GM21526 (cell line): ENCODE results near the gene CTRB1.

Source experiments
- ATAC-seq: cut with Tn5 transposase; IDR thresholded peaks from one replicate; pipeline ENCODE4 v1.9.1; 2021; ENCODE audit warnings: moderate library complexity; ENCODE audit not compliant: unreplicated experiment, low FRiP score

Gene CTRB1

DNA sequence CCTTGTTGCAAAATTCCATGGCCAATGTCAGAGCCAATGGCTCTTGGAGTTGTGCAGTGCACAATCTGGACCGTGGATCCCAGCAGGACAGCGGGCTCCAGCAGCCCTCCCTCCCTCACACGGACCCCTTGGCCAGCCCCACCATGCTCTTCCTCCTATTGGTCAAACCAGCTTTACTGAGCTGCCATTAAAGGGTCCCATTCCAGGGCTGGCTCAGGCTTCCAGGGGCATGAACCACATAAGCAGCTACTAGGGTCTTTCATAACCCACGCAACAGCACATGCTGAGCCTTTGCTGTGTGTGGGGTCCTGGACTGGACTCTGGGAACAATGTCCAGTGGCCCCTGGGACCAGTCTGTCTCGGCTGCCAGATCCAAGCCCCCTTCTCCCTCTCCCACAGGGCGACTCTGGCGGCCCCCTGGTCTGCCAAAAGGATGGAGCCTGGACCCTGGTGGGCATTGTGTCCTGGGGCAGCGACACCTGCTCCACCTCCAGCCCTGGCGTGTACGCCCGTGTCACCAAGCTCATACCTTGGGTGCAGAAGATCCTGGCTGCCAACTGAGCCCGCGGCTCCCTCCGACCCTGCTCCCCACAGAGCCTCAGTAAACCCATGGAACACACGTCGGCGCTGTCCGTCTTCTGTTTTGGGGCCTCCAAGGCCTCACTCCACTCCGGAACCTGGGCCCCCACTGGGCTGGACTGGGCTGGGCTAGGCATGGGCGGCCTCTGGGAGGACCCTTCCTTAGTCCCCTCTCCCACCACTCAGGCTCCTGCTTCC lies 5.7 kb downstream of the CTRB1 start:
- ATAC-seq = no peak

DNA sequence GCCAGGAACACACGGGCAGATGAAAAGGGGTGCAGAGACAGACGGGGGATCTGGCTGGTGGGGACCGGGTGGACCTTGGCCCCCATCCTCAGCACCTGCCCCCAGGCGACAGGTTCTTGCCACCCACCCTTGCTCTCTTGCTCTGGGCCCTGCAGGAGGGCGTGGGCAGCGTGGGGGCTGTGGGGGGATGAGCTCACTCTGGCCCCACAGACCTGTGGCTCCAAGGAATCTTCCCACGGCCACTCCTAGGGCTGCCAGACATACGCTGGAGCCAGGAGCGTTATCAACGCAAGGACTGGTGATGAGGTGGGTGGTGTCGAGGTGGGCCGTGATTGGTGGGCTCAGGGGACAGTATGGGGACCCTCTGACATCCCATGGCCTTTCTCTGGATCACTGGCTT lies 6.3 kb downstream of the CTRB1 start:
- no peak for ATAC-seq

DNA sequence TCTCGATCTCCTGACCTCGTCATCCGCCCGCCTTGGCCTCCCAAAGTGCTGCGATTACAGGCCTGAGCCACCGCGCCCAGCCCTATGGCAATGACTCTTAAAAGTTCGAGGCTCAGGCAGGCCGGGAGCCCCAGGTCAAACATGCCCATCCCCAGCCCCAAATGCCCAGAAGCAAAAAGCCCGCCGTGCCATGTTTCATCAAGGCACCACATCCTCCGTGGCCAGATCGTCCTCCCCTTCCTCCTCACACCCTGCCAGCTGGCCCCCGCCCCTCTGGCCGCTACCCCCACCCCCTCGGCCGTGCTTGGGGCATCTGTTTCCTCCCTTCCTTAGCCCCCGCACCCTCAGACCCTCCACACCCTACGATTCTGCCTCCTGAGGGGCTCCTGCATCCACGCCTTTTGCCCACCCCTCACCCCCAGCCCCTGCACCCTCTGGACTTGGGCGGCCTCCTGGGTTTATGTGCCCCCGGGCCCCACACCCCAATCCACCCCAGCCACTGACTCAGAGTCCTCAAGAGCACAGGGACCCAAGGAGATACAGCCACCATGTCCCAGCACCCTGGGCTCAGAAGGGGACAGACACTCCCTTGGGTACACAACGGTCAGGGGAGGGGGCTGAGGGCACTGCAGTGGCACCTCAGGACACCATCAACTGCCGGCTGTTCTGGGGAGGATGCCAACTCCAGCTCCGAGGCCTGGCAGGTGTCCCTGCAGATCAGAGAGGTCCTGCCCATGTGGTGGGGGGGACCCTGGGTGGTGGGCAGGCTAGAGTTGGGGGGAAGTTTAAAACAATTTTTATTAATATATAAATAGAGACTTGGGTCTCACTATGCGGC lies 7.1 kb downstream of the CTRB1 start:
- no peak for ATAC-seq

DNA sequence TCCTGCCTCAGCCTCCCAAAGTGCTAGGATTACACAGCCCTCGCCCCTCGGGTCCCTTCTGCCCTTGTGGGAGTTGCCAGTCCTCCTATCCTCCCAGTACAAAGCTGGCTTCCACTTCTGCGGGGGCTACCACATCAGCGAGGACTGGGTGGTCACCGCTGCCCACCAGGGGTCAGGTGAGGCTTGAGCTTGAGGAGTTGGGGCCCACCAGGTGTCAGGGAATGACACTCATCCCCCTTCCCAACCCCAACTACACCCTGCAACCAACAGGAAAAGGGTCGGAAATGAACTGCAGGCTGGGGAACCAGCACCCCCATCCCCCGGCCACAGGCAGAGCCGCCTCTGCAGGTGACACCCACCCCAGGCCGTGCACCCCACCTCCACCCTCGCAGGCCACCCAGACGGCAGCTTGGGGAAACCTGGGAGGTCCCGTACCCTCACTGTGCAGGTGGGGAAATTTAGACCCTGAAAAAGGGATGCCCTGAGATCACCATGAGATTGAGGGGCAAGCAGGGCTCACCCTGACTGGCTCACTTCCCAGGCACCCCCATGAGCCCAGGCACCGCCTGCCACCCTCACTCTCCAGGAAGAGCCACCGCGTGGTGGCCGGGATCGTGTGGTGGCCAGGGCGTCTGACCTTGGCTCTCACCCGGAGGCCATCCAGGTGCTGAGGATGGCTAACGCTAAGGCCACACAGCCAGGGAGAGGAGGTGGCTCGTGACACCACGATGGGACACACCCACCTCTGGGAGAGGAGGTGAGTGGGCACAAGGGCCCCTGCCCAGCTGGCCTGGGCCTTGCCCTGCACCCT lies 8.0 kb downstream of the CTRB1 start:
- ATAC-seq = no peak

DNA sequence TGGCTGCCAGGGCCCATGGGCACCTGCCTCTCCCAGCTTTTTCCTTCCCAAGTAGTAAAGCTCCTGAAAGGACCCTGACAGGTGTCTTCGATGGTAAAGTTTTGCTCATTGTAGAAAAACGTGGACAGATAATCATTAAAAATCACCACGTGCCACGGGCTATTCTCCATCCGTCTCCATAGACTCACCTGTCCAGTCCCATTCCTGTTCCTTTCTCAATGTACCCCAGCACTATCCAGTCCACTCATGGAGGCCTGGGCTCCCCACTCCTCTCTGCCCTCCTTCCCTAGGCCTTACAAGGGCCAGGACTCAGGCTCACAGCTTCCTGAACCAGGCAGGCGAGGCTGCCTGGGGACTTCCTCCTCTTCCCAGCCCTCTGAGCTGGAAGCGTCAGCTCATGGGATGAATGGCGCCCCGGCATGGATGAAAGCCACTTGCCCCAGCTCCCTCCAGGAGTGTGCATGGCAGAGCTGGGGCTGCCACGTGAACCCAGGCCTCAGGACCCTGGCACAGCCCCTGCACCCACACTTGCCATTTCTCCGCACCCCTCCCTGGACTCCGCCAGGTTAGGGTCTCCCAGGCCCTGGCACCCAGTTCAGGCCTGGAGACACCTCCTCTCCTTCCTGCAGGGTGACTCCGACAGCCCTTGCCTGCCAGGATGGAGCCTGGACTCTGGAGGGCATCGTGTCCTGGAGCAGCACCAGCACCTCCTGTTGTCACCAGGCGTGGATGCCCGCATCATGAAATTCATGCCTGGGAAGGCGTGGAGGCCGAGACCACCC lies 8.8 kb downstream of the CTRB1 start:
- ATAC-seq = no peak

DNA sequence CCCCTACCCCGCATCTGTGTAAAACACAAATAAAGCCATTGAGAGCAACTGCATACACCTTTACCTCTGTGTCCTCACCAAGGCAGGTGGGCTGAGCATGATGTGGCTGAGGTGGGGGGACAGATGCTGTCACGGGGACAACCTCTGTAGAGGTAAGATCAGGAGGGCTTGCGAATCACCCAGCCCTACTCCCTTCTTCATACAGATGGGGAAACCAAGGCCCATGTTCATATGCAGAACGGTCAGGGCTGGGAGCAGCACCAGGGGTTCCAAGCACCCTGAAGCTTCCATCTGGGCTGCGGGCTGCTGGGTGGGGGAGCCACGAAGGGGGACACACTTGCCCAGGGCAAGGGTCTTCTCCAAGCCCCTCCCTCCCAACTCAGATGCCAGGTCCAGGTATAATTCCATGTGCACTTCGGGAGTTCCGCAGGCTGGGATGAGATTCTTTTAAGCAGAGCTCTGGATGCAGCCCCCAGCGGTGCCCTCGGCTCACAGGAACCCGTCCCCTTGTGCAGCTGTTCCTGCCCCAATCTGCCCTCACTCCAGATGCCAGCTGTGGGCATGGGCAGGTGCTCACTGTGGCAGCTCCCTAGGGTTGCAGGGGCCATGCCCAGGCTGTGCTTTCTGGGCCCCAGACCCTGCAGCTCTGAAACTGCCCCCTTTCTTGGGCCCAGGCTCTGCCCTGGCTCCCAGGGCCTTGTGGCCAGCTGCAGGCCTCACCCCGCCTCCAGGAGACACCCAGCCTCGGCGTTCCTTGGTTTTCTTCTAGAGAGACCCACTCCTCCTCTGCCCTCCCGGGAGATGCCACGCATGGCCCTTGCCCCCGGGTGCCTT lies 9.6 kb downstream of the CTRB1 start:
- no peak for ATAC-seq

DNA sequence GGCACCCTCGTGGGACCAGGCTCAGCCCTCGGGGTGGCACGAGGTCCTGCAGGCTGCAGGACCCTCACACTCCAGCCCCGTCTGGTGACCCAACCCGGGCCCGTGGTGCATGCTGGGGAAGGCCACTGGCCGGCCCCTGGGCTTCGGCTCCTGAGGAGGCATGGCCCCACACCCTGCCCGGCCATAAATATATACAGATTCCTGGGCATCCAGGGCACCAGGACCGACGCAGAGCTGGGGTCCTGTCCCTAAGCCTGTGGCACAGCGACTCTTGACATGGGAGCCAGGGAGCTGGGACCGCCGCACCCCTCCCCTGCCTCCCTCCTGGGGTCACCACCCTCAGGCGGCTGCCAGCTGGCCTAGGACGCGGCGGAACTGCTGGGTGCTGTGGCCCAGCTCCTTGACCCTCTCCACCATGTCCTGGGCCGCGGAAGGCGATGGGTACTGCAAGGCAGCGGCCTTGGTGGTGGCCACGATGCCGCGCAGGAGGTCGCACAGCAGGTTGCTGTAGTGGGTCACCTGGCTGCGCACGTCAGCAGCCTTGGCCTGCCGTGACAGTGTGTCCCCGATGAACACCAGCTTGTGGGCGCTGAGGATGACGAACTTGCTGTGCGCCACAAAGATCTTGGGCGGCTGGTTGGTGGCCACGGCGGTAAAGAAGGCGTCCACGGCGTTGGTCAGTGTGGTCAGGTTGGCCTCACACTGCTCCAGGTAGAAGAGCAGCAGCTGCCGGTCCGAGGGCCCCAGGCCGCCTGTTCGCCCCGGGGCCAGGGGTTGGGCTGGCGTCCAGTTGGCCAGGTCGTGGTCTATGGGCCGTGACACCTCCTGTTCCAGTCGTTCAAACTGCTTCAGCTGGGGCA lies 10.6 kb downstream of the CTRB1 start:
- no peak for ATAC-seq

DNA sequence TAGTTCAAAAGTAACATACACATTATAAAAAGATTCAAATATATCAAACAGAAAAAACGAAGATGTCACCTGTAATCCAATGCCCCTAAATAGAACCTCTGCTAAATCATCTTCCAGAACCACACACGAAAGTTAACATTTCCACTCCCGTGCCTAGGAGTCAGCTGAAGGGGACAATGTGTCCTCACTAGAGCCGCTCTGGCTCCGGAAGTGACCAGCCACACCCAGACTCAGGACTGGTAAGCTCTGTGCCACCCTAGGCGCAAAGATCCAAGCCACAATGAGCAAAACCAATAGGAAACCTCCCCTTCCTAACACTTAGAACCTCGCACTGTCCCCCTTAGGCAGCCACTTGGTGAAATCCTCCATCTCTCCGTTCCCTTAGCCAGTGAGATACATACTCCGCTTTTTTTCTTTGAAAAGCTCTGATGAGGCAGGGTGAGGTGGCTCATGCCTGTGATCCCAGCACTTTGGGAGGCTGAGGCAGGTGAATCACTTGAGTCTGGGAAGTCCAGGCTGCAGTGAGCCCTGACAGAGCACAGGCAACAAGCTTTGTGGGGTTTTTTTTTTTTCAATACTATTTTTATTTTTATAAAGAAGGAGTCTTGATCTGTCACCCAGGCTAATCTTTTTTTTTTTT lies 11.8 kb downstream of the CTRB1 start:
- ATAC-seq = no peak

DNA sequence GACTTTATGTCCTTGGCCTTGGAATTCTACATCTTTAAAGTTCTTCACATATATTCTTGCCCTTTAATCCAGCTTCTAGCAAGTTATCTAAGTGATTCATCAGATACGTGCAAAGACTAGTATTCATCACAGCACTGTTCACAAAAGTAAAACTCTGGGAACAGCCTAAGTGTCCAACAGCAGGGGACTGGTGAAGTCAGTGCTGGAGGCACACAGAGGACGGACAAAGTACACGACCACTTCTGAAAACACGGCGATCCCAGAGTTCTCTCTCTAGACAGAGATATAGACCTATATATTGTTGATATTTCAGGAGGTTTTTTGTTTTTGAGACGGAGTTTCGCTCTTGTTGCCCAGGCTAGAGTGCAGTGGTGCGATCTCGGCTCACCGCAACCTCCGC lies 12.8 kb downstream of the CTRB1 start:
- ATAC-seq = no peak

DNA sequence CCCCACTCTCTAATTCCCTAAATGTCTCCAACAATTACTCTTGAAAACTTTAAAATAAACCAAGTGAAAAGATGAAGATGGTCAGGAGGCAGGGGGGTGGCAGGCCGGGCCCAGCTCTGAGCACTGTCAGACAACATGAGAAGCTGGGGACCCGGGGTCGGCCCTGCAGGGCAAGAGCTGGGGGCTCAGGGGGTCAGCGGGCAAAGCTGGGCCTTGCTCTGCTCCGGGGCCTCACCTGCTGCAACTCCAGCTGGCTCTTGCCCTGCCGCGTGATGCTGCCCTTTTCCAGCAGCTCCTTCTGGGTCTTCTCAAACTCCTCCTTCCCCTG lies 14.8 kb downstream of the CTRB1 start:
- no peak for ATAC-seq

DNA sequence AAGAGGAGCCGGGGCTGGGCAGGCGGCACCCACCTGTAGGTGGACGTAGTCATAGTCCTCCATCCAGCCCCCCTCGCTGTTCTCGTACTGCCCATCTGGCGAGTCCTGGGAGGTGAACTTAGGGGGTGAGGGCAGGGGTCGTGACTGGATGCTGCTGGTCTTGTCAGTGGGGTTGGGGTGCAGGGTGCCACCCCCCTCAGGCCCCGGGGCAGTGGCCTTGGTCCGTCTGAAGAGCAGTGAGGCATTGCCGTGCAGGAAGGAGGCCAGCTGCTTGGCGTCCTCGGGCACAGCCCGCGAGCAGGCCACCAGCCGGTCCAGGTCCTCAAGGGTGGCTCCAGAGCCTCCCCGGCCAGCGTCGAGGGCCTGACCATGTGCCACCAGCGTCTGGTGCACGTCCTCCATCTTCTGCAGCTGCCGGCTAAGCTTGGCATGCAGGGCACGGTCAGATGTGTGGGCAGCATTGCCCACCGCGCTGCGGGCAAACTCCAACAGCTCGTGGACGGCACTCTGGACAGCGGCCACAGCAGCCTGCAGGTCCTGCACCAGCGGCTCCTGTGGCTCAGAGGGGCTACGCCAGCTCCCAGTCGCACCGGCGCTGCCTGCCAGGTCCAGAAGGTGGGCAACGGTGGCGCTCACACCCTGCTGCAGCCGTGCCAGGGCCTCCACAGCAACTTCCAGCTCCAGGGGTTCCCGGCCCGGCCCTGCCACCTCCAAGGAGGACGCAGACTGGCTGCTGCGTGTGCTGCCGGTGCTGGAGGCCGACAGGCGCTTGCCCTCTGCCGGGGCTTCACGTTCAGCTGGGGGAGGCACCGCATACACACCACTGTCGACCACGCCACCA lies 16.3 kb downstream of the CTRB1 start:
- no peak for ATAC-seq

DNA sequence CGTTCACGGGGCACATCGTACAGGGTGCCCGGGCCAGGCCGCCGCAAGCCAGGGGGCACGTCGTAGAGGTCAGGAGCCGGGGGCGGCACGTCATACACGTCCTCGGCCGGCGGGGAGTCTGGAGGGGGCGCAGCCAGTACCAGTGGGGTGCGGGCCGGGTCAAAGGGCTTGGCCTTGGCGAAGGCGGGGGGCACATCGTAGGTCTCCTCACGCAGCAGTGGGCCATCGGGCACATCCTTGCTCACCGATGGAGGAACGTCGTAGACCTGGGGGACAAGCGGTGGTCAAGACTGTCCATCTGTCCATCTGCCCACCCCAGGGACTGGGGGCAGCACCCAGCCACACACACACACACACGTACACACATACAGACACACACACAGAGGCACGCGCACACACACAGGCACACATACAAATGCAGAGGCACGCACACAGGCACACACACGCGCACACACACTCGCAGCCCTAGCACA lies 17.0 kb downstream of the CTRB1 start:
- ATAC-seq = no peak

DNA sequence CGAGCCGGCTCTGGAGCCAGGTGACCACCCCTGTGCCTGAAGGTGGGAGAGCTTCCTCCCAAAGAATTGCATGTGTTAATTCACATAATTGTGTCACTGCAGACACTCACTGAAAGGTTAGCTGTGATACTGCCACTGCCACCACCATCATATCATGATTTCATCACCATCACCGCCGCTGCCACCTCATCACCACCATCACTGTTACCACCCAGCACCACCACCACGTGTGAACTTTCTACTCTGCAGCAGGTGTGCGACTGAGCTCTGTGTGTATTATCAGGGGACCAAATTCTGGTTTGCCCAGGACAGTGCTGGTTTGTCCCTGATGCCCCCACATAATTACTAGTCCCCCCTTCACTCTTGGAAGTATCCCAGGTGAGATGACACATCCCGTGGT lies 17.4 kb downstream of the CTRB1 start:
- no peak for ATAC-seq

DNA sequence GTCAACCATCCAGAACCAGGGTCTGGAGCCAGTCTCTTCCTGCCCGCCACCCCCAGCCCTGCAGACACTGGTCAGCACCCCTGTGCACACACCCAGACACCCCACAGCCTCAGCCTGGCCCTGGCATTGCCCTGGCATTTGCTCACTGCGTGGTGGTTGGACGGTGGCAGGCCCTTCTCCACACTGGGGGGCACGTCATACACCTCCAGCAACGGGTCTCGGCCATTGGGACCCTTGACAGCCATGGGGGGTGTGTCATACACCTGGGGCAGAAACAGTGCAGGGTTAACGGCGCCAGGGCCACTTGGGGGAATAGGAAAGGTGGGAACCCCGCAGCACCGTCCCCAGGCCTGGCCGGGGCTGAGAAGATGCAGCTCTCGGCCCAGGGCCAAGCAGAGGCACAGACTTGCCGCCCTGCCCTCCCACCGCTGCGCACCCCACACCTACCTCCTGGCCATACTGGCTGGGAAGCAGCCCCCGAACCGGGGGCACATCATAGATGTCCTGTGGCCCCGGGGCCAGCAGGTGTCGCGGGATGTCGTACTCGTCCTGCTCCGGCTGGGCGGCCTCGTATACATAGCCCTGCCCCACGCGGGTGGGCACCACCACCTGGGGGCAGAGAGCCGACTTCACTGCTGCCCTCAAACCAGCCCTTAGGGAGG lies 18.1 kb downstream of the CTRB1 start:
- ATAC-seq = no peak

DNA sequence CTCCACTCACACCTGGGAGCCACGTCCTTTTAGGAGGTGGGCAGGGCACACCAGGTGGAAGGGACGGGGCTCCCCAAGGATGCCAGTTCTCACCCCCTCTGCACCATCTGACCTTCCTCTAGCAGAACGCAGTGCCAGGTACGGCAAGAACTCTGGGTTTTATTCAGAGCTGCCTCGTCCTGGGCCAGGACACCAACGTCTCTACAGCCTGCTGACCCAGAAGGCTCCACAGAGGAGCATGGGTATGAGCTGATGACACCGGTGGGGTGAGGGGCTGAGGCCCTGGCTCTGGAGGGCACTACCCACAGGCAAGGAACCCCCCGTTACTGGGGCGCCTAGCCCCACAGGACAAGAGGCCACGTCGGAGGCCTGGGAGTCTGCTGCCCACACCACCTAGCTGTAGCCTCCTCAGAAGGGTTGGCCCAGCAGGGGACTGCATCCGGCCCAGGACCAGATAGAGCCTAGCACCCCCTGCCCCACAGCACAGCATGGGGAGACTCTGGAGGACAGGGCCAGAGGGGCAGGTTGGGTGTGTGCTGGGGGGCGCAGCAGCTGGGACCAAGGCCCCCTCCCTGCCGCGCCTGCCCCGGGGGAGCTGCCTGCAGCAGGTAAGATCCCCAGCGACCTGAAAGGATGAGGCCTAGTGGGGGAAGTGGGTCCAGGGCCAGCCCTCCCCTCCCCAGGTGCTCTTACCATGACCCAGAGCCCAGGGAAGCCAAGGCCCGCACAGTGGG lies 18.8 kb downstream of the CTRB1 start:
- no peak for ATAC-seq
